HG02943 (cell line): ENCODE measurements around the gene ZNF646.

Experiments
- ATAC-seq: cut with Tn5 transposase; IDR thresholded peaks from one replicate; pipeline ENCODE4 v1.9.1; 2021; ENCODE audit warnings: mild to moderate bottlenecking, low read depth, moderate library complexity; ENCODE audit not compliant: unreplicated experiment

The ZNF646 gene

GRCh38 chr16:31106509-31107464, 32.6 kb downstream of the ZNF646 start:
- no peak for ATAC-seq

GRCh38 chr16:31107465-31107867, 33.2 kb downstream of the ZNF646 start:
- ATAC-seq: peak; percentile 47

- ATAC-seq: peak; percentile 65
Observed at GRCh38 chr16:31108035-31108793, 34.0 kb downstream of the ZNF646 start, which contains the start of gene BCKDK. Gene BCKDK, plus strand, starts transcription at chr16:31108386. Its CDS starts 838 bp downstream, at chr16:31109224.

- ATAC-seq: no peak
Observed at GRCh38 chr16:31108794-31109558, 34.8 kb downstream of the ZNF646 start.

GRCh38 chr16:31109622-31110021, 35.4 kb downstream of the ZNF646 start:
- no peak for ATAC-seq

GRCh38 chr16:31110106-31111034, 36.1 kb downstream of the ZNF646 start:
- ATAC-seq: no peak

- no peak for ATAC-seq
Observed at GRCh38 chr16:31111881-31112466, 37.8 kb downstream of the ZNF646 start.

- no peak for ATAC-seq
Observed at GRCh38 chr16:31112711-31113110, 38.5 kb downstream of the ZNF646 start.

- no peak for ATAC-seq
Observed at GRCh38 chr16:31113121-31114120, 39.2 kb downstream of the ZNF646 start.

GRCh38 chr16:31114468-31114867, 40.2 kb downstream of the ZNF646 start:
- no peak for ATAC-seq

- peak; percentile 86 for ATAC-seq
Observed at GRCh38 chr16:31117384-31118222, 43.4 kb downstream of the ZNF646 start, which contains the start of gene KAT8. Gene KAT8, plus strand, starts transcription at chr16:31117664. Its CDS starts 18 bp downstream, at chr16:31117682.

GRCh38 chr16:31118223-31119155, 44.3 kb downstream of the ZNF646 start:
- no peak for ATAC-seq

- ATAC-seq: no peak
Observed at GRCh38 chr16:31120129-31120528, 45.9 kb downstream of the ZNF646 start.

- ATAC-seq: no peak
Observed at GRCh38 chr16:31125844-31126243, 51.6 kb downstream of the ZNF646 start.

GRCh38 chr16:31127182-31127581, 53.0 kb downstream of the ZNF646 start:
- ATAC-seq: no peak
